ENCODE results near the gene ZFR.
A peak's percentile ranks its signal among the peaks of the same experiment; 100 is the strongest.
"Not testable (repeated sequence)": the region's sequence is repeated elsewhere in the genome, so short reads cannot be mapped to it uniquely, and the experiment has no call there.

ZFR gene

DNA sequence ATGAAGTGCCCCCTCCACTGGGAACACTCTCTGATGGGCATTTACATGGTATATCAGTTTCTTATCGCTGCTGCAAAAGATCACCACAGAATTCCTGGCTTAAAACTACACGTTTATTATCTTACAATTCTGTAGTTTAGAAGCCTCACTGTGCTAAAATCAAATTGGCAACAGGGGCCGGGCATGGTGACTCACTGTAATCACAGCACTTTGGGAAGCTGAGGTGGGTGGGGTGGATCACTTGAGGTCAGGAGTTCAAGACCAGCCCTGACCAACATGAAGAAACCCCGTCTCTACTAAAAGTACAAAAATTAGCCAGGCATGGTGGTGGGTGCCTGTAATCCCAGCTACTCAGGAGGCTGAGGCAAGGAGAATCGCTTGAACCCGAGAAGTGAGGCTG lies 7.8 kb upstream of the ZFR start:
- not testable (repeated sequence) for DNase-seq (ENCODE audit: low read depth in 3 of 3)

GRCh38 chr5:32450952-32451351 lies 6.4 kb upstream of the ZFR start:
- no peak for DNase-seq (ENCODE audit: low read depth in 3 of 3)

DNA sequence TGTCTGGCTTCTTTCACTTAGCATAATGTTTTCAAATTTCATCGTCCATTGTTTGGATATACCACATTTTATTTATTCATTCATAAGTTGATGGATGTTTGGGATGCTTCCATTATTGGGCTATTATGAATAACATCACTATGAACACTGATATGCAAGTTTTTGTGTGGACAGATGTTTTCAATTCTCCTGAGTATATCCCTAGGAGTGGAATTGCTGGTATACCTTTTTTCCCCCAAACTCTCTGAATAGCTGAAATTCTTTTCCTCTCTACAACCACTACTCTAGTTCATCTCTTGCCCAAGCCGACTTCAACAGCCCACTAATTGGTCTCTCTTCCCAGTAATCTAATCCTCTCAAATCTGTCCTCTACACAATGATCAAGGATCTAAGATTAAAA lies 4.7 kb upstream of the ZFR start:
- DNase-seq (ENCODE audit: low read depth in 3 of 3), result no peak

DNA sequence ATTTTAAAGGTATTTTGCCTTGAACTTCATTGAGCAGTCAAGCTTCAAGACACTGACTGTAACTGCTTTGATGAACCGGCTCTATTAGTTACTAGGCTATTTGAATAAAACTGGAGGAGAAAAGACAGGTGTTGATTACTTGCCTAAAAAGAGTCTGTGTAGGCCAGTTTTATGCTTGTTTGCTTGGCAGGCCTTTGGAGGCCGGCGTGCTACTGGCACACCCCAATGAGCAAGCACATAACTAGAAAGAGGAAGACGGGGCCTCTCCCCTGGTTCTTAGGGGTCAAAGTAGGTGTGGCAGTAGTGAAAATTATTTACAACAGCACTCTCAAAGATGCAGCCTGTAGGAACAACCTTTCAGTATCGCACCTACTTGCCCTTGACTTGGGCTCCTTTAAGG lies 2.1 kb upstream of the ZFR start:
- DNase-seq (ENCODE audit: low read depth in 3 of 3), result no peak

GRCh38 chr5:32445831-32446614 lies 1.5 kb upstream of the ZFR start:
- no peak for DNase-seq (ENCODE audit: low read depth in 3 of 3)

DNA sequence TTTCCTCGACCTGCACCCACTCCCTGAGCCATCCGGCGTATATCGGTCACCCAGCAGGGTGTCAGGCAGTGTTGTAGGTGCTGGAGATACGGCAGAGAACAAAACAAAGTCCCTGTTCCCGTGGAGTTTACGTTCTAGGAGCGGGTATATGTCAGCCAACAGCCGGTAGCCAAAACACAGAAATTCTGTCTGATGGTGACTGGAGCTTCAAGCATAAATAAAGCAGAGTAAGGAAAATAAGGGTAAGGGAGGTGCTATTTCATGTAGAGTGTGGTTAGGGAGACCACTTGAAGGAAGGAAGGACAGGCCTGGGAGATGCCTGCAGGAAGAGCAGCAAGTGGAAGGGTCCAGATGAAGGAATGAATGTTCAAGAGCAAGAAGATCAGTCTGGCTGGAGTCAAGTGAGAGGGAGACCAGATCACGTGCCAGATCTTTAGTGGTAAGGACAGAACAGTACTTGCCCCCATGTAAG lies 783 bp upstream of the ZFR start:
- DNase-seq (ENCODE audit: low read depth in 3 of 3), result no peak

- DNase-seq (ENCODE audit: low read depth in 3 of 3), result peak; percentile 13 to 45 (median 14)
Observed at GRCh38 chr5:32443541-32444430, 754 bp downstream of the ZFR start.

- DNase-seq (ENCODE audit: low read depth in 3 of 3), result no peak
Observed at GRCh38 chr5:32443145-32443540, 1.4 kb downstream of the ZFR start.

- DNase-seq (ENCODE audit: low read depth in 3 of 3), result no peak
Observed at GRCh38 chr5:32439086-32439642, 5.4 kb downstream of the ZFR start.

GRCh38 chr5:32436553-32437242 lies 7.8 kb downstream of the ZFR start:
- no peak for DNase-seq (ENCODE audit: low read depth in 3 of 3)

- DNase-seq (ENCODE audit: low read depth in 3 of 3), result no peak
Observed at GRCh38 chr5:32435383-32435782, 9.2 kb downstream of the ZFR start.

GRCh38 chr5:32434221-32434620 lies 10.3 kb downstream of the ZFR start:
- DNase-seq (ENCODE audit: low read depth in 3 of 3), result no peak

- DNase-seq (ENCODE audit: low read depth in 3 of 3), result no peak
Observed at GRCh38 chr5:32432633-32433032, 11.9 kb downstream of the ZFR start.

DNA sequence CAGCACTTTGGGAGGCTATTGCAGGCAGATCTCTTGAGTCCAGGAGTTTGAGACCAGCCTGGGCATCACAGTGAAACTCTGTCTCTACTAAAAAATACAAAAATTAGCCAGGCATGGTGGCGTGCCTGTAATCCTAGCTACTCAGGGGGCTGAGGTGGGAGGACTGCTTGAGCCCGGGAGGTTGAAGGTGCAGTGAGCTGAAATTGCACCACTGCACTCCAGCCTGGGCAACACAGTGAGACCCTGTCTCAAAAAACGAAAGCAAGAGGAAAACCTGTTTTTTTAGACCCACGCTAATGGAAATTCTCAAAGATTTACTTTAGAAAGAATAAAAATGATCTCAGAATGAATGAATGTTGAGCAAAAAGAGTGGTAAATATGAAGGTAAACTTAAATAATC lies 13.7 kb downstream of the ZFR start:
- not testable (repeated sequence) for DNase-seq (ENCODE audit: low read depth in 3 of 3)

DNA sequence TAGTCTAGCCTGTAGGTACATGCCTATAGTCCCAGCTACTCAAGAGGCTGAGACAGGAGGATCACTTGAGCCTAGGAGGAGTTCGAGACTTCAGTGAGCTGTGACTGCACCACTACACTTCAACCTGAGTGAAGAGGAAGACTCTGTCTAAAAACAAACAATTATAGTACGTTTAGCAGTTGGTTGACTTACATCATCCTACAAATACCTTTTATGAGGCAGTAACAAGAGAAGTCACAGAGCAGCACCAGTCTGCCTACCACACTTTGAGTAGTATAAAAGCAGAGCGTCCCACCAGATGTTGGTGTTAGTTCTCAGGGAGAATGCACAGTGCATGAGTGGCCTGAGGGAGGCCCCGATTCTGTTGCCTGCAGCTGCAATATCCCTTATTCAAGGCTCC lies 16.1 kb downstream of the ZFR start:
- no peak for DNase-seq (ENCODE audit: low read depth in 3 of 3)

DNA sequence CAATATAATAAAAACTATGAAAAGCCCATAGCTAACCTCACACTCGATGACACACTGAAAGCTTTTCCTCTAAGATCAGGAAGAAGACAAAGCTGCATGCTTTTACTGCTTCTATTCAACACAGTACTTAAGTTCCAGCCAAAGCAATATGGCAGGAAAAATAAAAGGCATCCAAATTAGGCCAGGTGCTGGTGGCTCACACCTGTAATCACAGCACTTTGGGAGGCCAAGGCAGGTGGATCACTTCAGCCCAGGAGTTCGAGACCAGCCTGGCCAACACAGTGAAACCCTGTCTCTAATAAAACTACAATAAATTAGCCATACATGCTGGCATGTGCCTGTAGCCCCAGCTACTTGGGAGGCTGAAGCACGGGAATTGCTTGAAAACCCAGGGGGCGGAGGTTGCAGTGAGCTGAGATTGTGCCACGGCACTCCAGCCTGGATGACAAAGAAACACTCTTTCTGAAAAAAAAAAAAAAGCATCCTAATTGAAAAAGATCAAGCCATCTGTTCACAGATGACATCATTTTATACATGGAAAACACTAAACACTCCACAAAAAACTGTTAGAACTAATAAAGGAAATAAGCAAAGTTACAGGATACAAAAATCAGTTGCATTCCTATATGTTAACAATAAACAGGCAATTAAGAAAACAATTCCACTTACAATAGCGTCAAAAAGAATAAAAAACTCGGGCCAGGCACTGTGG lies 17.9 kb downstream of the ZFR start:
- no peak for DNase-seq (ENCODE audit: low read depth in 3 of 3)

GRCh38 chr5:32422697-32423096 lies 21.8 kb downstream of the ZFR start:
- no peak for DNase-seq (ENCODE audit: low read depth in 3 of 3)

DNA sequence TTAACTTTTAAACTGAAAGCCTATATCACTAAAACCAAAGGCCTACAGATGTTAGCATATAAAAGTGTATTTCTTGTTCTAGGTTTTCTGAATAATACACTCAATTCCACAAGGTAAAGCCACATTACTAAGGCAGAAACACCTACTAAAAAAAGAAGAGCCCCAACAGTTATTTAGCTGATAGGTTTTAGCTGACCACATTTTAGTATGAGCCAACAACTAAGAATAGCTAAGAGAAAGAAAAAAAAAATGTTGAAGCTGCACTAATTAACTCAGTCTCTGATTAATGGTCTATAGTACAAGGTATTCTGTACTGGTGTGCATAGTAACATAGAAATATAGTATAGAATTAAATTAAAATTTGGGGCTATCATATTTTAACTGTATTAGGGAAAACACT lies 23.5 kb downstream of the ZFR start:
- no peak for DNase-seq (ENCODE audit: low read depth in 3 of 3)

DNA sequence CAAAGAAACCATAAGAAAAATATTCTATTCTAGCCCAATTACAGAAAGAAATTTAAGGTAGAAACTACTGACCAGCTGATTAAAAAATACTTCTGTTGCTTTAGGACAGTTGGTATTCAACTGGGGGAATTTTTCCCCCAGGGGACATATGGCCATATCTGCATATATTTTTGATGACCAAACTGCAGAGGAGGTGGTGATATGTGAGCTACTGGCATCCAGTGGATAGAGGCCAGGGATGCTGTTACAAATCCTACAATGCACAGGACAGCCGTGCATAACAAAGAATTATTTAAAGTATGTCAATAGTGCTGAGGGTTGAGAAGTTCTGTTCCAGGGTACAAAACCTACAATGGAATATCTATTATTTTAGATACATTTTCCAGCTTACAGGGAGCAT lies 24.0 kb downstream of the ZFR start:
- no peak for DNase-seq (ENCODE audit: low read depth in 3 of 3)

DNA sequence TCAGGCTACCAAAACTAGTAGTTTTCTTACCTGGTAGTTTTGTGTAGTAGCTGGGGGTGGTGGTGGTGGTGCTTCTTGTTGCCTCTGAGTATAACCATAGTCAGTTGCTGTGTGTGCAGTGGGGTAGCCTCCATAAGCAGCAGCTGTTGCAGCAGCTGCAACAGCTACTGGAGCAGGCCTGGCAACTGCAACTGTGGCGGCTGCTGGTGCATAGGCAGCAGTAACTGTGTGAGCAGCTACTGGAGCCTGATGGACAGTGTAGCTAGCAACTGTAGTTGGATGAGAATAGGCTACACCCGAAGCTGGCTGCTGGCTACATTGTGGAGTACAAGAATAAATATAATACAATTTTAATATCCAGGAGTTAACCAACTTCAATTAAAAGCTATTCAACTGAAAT lies 24.7 kb downstream of the ZFR start:
- no peak for DNase-seq (ENCODE audit: low read depth in 3 of 3)

All from stimulated activated CD4-positive, alpha-beta T cell treated with anti-CD3 and anti-CD28 coated beads, TNF-alpha, amount 100 ng/mL, for 4 hours (primary cell).